ENCODE data around the gene ZNF777.
"Not testable (repeated sequence)": the region's sequence is repeated elsewhere in the genome, so short reads cannot be mapped to it uniquely, and the experiment has no call there.

GRCh38 chr7:149493975-149494374 is 33.1 kb upstream of the ZNF777 start:
- not testable (repeated sequence) for TF ChIP-seq CTCF (conservative IDR thresholded peaks at IDR 0.05 in 1 of 2, IDR thresholded peaks at IDR 0.05 in 1 of 2; ENCODE audit: extremely low read depth in 1 of 2, insufficient read depth in 1 of 2, low read depth in 1 of 2, low read length in 2 of 2); EZH2 (IDR thresholded peaks at IDR 0.05; ENCODE audit: borderline replicate concordance, low read length)
